Measurements from ENCODE around the gene LIAS.

Gene LIAS

DNA sequence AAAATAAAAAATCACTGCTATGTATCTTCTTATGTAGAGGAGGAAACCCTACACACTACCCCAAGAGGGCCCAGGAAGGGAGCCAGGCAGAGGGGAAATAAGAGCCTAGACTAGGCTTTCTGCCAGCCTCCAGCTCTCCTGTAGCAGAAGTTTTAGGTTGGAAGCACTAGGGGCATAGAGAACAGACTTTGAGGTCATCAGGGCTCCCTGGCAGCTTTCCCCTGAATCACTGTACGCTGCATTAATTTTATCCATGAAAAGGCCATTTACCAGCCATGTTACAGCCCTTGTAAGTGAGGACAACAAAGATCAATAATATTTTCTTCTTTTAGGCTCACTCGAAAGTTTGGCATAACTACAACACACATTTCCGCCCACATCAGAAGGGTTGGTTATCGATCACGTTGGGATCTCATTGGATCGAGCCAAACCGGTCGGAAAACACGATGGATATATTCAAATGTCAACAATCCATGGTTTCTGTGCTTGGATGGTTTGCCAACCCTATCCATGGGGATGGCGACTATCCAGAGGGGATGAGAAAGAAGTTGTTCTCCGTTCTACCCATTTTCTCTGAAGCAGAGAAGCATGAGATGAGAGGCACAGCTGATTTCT is 24.9 kb upstream of the LIAS start:
- no peak for TF ChIP-seq CTCF (IDR thresholded peaks at IDR 0.05)

DNA sequence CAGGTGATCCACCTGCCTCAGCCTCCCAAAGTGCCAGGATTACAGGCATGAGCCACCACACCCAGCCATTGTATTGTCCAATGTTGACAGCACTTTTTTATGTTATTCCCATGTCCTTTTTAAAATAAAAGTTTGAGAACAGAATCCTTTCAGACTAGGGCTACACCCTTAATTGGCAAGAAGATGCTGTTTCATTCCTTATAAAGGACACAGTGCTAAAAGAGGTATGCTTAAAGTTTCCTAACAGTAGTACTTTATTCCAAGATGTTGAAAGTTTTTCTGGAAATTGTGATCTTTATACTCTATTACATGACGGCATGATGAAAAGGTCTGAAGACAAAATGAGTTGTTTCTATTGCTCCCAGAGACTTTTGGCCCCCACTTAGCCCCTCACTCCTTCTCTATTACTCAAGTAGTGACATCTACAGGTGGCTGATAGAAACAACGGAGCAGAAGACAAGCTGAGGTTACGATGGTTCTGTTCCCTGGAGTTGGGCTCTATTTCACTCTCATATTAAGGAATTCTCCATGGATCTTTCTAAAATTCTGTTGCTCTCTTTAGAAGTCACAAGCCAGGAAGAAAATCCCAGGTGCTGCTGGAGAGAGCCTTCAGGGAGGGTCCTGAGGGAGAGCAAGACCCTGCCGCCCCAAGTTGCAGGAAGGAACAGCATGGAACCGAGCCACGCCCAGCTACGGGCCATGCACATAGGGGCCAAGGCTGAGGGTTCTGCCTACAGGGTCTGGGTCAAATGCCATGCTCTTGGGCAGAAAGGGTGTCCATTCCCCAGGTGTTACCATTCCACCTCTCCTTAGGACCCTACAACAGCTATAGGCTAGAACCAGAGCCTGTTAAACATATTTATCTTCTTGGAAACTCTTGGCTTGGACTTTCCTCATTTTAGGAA is 22.9 kb upstream of the LIAS start:
- peak; percentile 44; the same call in 1 of the 2 replicates for TF ChIP-seq CTCF (IDR thresholded peaks at IDR 0.05)

DNA sequence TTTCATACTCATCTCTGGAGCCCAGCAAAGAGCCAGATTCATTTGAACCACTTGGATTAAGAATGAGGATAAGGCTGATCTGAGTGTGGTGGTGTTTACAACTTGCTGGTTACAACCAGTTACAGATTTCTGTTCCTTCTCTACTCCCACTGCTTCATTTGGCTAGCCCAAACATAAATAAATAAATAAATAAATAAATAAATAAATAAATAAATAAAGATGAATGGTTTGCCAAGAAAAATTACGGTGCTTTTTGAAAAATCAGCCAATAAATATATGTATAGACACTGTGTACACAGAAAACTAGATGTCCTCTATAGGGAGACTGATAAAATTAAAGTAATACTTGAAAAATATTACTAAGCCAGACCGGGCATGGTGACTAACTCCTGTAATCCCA is 17.3 kb upstream of the LIAS start:
- no peak for TF ChIP-seq CTCF (IDR thresholded peaks at IDR 0.05)

DNA sequence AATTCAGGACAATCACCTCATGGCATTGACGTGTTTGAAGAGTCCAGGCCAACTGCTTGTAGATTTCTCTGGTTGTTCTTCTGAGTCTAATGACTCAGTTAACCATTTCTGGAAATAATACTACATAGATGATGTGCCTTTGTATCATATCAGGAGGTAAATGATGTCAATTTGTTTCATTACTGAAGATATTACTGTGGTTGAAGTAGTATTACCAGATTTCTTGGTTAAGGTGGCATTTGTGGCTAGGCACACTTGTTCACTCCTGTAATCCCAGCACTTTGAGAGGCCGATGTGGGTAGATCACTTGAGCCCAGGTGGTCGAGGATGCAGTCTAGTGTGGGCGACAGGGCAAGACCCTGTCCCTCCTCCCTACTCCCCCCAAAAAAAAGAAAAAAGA is 15.9 kb upstream of the LIAS start:
- no peak for TF ChIP-seq CTCF (IDR thresholded peaks at IDR 0.05)

GRCh38 chr4:39446483-39446841 is 12.4 kb upstream of the LIAS start:
- no peak for TF ChIP-seq CTCF (IDR thresholded peaks at IDR 0.05)

GRCh38 chr4:39446842-39447573 is 11.8 kb upstream of the LIAS start:
- TF ChIP-seq CTCF (IDR thresholded peaks at IDR 0.05) = no peak

GRCh38 chr4:39450618-39451017 is 8.2 kb upstream of the LIAS start:
- TF ChIP-seq CTCF (IDR thresholded peaks at IDR 0.05) = no peak

All from LNCAP (cell line).